NCI-H146 treated with DMSO at 0.1 percent for 48 hours (cell line): Measurements from ENCODE around the gene DYNLT2B.
"Not testable (repeated sequence)": the region's sequence is repeated elsewhere in the genome, so short reads cannot be mapped to it uniquely, and the experiment has no call there.

Source experiments
- DNase-seq: peaks from one replicate; lab custom pipeline; 2025; ENCODE audit not compliant: unreplicated experiment; lab: John Stamatoyannopoulos, UW

Gene DYNLT2B

DNA sequence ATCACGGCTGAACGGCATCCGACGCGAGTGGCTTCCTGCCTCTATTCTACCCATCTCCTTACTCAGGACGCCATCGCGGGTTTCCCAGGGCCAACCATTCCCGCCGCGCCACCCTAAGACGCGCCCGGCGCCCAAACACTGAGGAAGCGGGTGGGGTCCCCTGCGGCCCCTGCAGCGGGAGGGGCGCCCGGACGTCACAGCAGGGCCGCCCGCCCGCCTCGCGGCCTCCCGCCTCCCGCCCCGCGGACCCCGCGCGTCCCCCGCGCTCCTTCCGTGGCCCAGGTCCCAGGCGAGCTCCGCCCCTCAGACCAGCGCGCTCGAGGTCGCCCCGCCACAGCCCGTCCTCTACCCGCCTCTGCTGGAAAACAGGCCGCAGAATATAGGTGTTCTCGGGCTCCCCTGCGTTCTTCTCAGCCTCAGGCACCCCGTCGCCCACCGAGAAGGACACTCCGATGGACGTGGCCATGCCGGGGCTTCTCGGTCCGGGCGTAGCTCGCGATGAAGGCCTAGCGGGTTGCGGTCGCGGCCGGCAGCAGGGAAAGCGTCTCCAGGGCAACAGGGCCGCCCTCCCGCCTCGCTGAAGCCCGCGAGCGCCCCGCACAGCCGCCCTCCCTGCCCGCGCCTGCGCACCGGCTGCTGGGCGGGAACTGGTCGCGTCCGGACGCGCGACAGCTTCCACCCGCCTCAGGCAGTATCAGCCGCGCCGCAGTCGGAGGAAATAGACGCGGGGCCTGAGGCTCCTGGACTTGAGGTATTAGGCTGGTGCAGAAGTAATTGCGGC is at the start of gene DYNLT2B:
Gene DYNLT2B, minus strand, starts transcription at position 554 of the 781 bp plus-strand sequence. Its CDS starts 88 bp downstream, at position 466.
- peak; percentile 87 for DNase-seq

DNA sequence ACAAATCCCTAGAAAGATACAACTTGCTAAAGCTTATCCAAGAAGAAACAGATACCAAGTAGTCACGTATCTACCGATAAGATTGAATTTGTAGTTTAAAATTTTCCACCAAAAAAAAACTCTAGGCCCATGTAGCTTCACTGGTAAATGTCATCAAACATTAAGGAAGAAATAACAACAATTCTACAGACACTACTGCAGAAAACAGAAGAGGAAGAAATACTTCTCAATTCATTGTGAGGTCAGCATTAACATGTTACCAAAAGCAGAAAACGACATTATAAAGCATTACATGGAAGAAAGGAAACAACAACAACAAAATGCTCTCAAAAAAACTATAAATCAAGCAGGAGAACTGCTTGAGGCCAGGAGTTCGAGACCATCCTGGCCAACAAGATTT is 47.7 kb upstream of the DYNLT2B start:
- DNase-seq: no peak

DNA sequence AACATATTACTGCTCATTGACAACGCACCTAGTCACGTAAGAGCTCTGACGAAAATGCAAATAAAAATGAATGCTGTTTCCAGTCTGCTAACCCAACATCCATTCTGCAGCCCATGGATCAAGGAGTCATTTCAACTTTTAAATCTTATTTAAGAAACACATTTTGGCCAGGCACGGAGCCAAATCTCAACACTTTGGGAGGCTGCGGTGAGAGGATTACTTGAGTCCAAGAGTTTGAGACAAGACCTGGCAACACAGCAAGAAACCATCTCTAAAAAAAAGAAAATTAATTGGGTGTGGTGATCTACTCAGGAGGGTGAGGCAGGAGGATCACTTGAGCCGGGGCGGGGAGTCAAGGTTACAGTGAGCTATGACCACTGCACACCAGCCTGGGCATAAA is 42.5 kb upstream of the DYNLT2B start:
- DNase-seq: no peak

DNA sequence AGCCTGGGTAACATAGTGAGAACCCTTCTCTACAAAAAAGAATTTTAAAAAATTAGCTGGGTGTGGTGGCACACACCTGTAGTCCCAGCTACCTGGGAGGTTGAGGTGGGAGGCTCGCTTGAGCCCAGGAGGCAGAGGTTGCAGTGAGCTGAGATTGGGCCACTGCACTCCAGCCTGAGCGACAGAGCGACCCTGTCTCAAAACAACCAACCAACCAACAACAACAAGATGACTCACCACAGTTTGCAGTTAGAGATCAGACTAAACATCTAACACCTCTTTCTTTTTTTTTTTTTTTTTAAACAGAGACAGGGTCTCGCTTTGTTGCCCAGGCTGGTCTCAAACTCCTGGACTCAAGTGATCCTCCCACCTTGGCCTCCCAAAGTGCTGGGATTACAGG is 40.5 kb upstream of the DYNLT2B start:
- DNase-seq: not testable (repeated sequence)

DNA sequence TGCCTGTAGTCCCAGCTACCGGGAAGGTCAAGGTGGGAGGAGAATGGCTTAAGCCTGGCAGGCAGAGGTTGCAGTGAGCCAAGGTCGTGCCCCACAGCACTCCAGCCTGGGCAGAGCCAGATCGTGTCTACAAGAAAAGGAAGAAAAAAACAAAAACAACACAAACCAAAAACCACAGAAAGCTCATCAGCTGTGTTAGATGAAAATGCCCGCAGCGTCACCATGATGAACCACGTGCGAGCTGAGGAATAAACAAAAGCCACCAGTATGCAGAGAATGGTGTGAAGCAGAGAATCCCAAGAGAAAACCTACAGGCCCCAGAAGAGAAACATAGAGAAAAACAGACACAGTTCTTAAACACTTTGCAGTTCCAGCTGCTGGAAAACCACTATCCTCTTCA is 39.9 kb upstream of the DYNLT2B start:
- no peak for DNase-seq

DNA sequence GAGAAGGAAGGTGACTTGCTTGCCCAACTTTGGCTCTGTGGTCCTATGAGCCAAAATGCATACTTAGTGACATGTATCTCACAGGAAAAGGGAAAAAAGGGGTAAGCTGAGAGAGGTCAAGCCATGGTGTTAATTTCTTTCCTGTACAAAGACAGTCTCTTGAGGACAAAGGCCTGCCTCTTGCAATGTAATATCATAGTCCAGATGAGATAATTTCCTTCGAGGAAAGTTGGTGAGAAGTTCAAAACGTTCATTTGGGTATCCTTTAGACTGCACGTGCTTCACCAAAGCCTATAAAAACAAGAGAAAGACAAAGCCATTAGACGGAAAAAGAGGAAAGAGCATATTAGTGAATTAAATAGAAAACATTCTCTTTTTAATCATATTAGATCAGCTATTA is 38.5 kb upstream of the DYNLT2B start:
- no peak for DNase-seq

DNA sequence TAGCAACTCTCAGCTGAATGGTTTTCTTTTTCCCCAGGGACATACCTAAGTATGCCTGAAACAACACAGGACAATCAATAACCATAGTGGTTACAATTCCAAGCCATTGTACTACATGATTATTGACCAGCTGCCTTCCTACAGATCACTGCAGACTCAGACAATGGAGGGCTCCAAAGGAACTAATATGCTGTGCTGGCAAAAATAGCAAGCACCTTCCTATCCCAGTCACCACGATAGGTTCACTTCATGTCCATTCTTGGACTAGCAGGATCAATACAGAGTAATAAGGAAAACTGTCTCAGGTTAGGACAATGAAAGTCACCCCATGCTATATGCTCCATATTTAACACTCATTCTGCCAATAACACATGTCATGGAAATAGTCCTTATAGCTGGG is 37.6 kb upstream of the DYNLT2B start:
- DNase-seq: no peak

DNA sequence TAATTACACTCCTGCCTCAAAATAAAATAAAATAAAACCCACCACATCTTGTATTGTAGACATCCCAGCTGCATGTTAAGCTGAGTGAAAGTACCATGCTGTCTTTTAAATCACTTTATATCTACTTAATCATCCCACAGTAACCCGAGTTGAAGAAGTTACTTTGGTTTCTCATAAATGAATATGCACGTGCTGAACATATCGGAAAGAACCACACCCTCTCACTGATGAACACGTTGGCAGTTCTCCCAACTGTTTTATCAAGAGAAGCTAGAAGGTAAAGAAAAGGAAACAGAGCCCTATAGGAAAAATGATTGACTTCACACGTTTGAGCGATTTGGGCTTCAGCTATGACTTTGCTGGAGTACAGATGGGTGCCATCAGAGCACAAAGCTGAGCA is 36.1 kb upstream of the DYNLT2B start:
- no peak for DNase-seq

DNA sequence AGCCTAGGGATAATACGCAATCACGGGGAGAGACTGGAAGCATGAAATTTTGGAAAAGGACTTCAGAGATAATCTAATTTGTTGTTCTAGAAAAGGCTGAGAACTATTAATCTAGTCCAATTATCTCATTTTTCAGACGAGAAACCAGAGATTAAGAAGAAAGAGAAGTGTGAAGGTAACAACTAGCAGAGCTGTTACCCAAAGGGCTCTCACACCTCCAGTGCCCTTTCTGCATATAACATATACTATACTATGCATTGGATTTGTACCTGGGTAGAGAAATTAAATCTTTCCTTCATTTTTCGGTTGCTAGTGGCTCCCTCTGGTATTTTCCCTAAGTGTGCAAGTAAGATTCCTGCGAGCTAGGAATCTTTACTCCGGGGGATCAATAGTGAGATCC is 33.5 kb upstream of the DYNLT2B start:
- DNase-seq: no peak

DNA sequence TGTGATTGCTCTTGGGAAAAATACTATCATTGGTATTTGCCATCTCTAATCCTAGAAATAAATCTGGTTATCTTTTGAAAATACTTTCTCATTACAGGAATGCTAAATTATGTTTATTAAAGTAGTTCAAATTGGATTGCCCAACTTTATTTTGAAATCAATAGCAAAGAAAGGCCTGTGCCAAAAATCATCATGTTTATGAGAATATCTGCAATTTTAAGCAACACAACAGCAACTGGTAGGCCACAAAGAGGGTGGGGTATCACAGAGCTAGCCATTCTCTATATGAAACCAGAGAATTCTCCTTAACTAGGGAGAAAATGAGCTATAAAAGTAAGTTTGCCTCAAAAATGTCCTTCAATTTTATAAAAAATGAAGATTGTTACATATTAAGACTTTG is 32.0 kb upstream of the DYNLT2B start:
- no peak for DNase-seq

DNA sequence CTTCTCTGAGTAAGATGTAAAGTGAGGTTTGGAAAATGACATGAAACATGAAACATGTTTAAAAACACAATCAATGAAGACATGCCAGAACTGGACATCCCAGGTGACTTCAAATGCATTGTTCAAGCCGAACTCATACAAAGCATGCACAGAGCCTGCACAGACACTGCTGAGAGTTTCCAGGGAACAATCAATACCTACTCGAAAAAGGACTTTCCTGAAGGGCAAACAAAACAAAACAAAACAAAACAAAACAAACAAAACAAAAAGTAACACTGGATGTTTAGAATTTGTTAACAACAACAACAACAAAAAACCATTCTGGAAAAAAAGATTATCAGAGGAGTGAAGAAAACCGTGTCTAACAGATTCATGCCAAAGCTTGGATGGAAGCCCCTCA is 30.7 kb upstream of the DYNLT2B start:
- DNase-seq: no peak

DNA sequence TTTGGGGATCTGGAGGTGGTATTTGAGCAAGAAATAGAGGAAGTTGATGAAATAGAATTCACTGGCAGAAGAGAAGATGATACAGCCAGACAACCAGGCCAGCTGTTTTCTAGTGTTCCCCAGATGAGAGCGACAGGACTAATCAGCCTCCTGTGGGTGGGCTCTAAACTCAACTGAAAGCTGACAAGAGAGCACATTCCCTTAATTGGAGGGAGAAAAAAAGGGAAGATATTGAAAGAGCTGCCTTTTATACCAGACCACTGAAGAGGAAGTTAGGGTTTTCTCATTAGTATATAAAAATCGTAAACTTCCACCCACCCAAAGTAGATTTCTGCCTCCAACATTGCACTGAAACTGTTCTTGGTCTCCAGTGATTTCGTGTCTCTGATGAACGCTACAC is 26.6 kb upstream of the DYNLT2B start:
- DNase-seq: no peak

DNA sequence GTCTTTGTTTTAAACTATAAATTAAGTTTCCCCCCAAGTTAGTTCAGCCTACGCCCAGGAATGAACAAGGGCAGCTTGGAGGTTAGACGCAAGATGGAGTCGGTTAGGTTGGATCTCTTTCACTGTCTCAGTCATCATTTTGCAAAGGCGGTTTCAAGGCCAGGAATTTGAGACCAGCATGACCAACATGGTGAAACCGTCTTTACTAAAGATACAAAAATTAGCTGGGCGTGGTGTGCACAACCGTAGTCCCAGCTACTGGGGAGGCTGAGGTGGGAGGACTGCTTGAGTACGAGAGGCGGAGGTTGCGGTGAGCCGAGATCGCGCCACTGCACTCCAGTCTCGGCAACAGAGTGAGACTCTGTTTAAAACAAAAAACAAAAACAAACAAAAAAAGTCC is 25.9 kb upstream of the DYNLT2B start:
- DNase-seq: not testable (repeated sequence)

DNA sequence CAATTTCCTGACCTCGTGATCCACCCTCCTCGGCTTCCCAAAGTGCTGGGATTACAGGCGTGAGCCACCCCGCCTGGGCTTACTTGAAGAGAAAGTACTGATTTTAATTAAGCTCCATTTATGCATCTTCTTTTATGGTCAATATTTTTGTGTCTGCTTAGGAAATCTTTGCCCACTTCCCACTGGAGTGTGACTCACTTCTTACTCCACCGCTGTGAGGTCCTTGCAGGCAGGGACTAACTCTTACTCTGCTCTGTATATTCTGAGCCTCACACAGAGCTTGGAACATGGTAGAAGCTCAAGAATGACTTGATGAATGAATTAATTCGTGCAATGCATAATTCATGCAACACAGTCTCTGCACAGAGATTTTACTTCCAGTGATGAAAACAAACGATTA is 23.1 kb upstream of the DYNLT2B start:
- no peak for DNase-seq

DNA sequence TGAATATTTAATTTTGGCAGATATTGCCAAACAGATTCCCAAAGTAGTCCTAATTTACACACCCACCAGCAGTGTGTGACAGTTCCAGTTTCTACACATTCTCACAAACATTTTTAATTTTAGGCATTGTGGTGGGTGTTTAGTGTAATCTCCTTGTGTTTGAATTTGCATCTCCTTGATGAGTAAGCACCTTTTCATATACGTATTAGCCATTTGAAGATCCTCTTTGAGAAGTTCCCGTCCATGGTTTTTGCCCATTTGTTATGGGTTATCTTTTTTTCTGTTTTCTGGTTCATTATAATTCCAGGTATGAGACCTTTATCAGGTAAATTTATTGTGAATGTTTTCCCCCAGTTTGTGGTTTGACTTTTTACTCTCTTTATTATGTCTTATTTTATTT is 22.4 kb upstream of the DYNLT2B start:
- no peak for DNase-seq

DNA sequence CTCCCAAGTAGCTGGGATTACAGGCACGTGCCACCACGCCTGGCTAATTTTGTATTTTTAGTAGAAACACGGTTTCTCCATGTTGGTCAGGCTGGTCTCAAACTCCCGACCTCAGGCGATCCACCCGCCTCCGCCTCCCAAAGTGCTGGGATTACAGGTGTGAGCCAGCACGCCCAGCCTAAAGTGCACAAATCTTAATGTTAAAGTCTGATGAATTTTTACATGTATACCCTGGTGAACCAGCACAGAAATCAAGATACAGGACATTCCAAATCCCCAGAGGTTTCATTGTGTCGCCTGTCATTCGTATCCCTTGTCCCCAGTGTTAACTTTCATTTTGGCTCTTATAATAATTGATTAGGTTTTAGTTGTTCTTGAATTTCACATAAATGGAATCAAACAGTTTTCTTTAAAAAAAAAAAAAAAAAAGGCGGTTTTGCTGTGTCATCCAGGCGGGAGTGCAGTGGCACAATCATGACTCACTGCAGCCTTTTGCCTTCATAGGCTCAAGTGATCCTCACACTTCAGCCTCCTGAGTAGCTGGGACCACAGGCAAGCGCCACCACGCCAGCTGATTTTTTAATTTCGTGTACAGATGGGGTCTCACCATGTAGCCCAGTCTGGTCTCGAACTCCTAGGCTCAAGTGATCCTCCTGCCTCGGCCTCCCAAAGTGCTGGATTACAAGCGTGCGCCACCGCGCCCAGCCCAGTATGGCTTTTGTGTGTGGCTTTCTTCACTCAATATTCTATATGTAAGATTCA is 21.6 kb upstream of the DYNLT2B start:
- DNase-seq: no peak

DNA sequence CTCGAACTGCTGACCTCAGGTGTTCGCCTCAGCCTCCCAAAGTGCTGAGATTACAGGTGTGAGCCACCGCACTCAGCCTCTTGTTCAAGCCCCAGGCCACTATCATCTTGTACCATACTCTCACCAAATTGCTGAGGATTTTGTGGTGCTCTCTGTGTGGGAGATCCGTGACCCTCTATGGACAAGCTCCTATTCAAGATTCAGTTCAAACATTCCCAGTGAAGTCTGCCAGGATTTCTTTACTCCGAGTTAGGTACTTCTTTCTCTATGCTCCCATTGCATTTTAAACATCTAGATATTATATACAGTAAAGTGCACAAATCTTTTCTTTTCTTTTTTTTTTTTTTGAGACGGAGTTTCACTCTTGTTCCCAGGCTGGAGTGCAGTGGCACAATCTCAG is 21.0 kb upstream of the DYNLT2B start:
- DNase-seq: no peak

DNA sequence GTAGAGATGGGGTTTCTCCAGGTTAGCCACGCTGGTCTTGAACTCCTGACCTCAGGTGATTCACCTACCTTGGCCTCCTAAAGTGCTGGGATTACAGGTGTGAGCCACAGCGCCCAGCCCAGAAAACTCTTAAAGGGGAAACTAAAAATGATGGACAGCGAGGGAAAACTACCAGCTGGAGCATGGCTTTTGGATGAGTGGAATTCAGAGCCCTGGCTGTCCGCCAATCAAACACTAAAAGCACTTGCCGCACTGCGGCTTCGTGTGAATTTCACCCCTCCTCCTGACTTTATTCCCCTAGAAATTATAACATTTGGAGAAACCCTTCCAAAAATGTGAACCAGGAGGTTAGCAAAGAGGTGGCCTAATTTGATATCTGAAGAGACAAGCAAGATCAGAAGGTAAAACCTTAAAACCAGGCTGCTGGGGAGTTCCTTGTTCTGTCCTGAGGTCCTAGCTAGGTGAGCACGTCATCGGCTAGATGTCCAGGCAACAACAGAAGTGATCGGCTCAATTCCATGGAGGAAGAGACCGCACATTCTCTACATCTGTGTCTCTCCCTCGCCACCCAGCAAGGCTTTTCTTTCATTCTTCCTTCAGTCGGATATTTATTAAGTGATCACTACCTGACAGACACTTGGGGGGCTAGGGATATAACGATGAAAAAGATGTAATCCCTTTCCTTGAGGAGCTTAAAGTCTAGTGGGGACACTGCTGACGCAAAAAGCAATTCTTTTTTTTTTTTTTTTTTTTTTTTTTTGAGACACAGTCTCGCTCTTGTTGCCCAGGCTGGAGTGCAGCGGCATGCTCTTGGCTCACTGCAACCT is 18.5 kb upstream of the DYNLT2B start:
- no peak for DNase-seq

DNA sequence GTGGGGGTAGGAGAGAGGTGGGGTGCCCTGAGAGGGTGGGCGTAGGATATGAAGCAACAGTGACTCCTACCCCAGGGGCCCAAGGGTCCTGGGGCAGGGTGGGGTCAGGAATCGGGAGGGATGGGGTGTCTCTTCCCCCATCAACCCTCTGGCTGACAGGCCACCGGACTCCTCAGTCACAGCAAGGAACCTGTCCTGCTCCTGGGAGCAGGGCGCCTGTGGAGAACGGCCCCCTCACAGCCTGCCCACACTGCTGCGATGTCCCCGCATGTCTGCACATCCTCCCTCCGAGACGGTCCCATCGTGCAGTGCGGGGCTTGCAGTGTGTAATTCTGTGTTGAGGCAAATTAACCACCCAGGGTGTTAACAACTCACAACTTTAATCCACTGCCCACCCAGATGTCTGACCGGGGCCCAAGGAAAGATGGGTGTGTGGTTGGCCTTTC is 17.5 kb upstream of the DYNLT2B start:
- DNase-seq: no peak

DNA sequence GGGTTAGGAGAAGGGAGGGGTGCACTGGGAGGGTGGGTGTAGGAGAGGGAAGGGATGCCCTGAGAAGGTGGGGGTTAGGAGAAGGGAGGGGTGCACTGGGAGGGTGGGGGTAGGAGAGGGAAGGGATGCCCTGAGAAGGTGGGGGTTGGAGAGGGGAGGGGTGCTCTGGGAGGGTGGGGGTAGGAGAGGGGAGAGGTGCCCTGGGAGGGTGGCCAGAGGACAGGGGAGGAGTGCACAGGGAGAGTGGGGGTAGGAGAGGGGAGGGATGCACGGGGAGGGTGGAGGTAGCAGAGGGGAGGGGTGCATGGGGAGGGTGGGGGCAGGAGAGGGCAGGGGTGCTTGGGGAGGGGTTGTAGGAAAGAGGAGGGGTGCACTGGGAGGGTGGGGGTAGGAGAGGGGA is 16.9 kb upstream of the DYNLT2B start:
- no peak for DNase-seq

DNA sequence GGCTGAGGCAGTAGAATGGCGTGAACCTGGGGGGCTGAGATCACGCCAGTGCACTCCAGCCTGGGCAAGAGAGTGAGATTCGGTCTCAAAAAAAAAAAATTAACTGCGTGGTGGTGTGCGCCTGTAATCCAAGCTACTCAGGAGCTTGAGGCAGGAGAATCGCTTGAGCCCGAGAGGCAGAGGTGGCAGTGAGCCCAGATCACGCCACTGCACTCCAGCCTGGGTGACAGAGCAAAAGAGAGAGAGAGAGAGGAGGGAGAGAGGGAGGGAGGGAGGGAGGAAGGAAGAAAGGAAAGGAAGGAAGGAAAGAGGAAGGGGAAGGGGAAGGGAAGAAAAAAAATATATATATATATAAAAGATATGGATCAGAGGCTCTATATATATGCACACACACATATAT is 14.1 kb upstream of the DYNLT2B start:
- no peak for DNase-seq

DNA sequence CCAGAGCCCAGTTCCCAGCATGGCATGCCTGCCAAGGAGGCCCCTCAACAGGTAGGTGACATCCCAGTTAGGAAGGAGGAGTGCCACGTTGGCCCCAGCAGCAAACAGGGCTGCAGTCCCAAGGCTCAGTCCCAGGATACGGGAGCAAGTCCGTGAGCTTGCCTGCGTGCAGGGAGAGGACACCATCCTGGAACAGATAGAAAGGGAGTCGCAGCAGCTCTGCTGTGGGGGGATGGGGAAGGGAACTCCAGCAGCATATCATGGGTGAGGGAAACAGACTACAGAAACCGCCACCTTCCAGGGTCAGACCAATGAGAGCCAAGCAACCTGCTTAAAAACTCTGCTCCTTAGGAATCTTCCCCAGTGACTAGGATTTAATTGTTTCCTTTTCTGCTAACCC is 9.4 kb upstream of the DYNLT2B start:
- no peak for DNase-seq
